Panc1 (cell line): Measurements from ENCODE around the gene RPL13. TPM values are rescaled to one million over a fixed set of nuclear protein-coding genes. Genes with fewer than 3 reads are reported as not detected.

Source experiments
- ATAC-seq: fragments of 200-7000 bp; cut with Tn5 transposase; 2 replicates; pipeline ENCODE4 v1.9.1; 2020; ENCODE audit warnings: mild to moderate bottlenecking, moderate library complexity
- BruUV-seq: library from RNA; stranded (reverse); fragments of 400-500 nt; replicated peaks from 2 replicates; lab custom pipeline; 2021; lab: Mats Ljungman, UMichigan
- CTCF ChIA-PET: fragments of 300-600 bp; sonication (Branson Sonifier 250); formaldehyde crosslinking; loops from one replicate; lab custom pipeline; 2022; ENCODE audit warnings: antibody characterized with exemption; lab: Charles Lee
- POLR2A ChIA-PET: fragments of 300-600 bp; sonication (Branson Sonifier 250); formaldehyde crosslinking; loops from one replicate; lab custom pipeline; 2022; ENCODE audit warnings: antibody characterized with exemption; lab: Charles Lee
- DNase-seq: peaks from one replicate; pipeline ENCODE4 v3.0.0-alpha.2; 2010; ENCODE audit warnings: low read depth, low spot score
- H3K27ac ChIP-seq: 2 replicates; pipeline ENCODE4 v1.5.1; 2011; ENCODE audit warnings: mild to moderate bottlenecking, low read length, inconsistent platforms
- H3K27me3 ChIP-seq: fragments of 200-500 bp; sonication (Bioruptor generic); 2 replicates; pipeline ENCODE4 v1.6.0; 2014; ENCODE audit warnings: low read length, inconsistent platforms; ENCODE audit not compliant: control insufficient read depth, insufficient read depth
- H3K36me3 ChIP-seq: fragments of 200-500 bp; sonication (Bioruptor generic); 2 replicates; pipeline ENCODE4 v1.5.1; 2014; ENCODE audit warnings: inconsistent platforms, mild to moderate bottlenecking, low read length, moderate library complexity; ENCODE audit not compliant: control insufficient read depth, insufficient read depth
- H3K4me1 ChIP-seq: 2 replicates; pipeline ENCODE4 v1.5.1; 2011; ENCODE audit warnings: inconsistent platforms, mild to moderate bottlenecking, low read length, moderate library complexity; ENCODE audit not compliant: control insufficient read depth, insufficient read depth
- H3K4me3 ChIP-seq, 2 experiments: 2 replicates each; pipeline ENCODE4 v1.5.1; 2011 to 2012; ENCODE audit warnings: low read depth in 2 of 2, low read length in 2 of 2, mild to moderate bottlenecking in 2 of 2, inconsistent platforms in 1 of 2, moderate library complexity in 1 of 2
- H3K9me3 ChIP-seq: fragments of 200-500 bp; sonication (Bioruptor generic); 2 replicates; pipeline ENCODE4 v1.5.1; 2014; ENCODE audit warnings: low read depth, mild to moderate bottlenecking, inconsistent platforms, low read length, moderate library complexity; ENCODE audit not compliant: control insufficient read depth, insufficient read depth
- POLR2AphosphoS5 ChIP-seq: IDR thresholded peaks from 2 replicates; pipeline ENCODE4 v1.6.1; 2012; ENCODE audit warnings: mild to moderate bottlenecking, low read depth, low read length, moderate library complexity
- REST ChIP-seq, 2 experiments: IDR thresholded peaks; 2 replicates each; pipeline ENCODE4 v1.6.1; 2011 to 2012; ENCODE audit warnings: low read depth in 2 of 2, control low read depth in 1 of 2, low read length in 1 of 2, mild to moderate bottlenecking in 1 of 2, moderate library complexity in 1 of 2; ENCODE audit not compliant: insufficient read depth in 1 of 2
- SIN3A ChIP-seq: IDR thresholded peaks from 2 replicates; pipeline ENCODE4 v1.6.1; 2012; ENCODE audit warnings: low read depth, mild to moderate bottlenecking, low read length, moderate library complexity, borderline replicate concordance; ENCODE audit not compliant: insufficient read depth
- TCF7L2 ChIP-seq: IDR thresholded peaks from 2 replicates; pipeline ENCODE4 v1.6.1; 2011; ENCODE audit warnings: mild to moderate bottlenecking, low read depth, low read length, inconsistent platforms
- in situ Hi-C: cut with HindIII; loops from 2 replicates; pipeline ENCODE4 v1.10.0; 2016; ENCODE audit warnings: low sequenced_read_pairs, low pct_unique_long_range_greater_than_20kb
- intact Hi-C: fragments of 100-400 bp; cut with micrococcal nuclease; formaldehyde crosslinking; loops from one replicate; pipeline ENCODE4 v1.10.0; 2022; ENCODE audit not compliant: unreplicated experiment
- total RNA-seq: library from RNA; stranded (reverse); gene quantifications from one replicate; pipeline ENCODE4 v1.2.1, GENCODE V29; 2021; ENCODE audit not compliant: unreplicated experiment
- TF ChIP-seq, protein P1 (sequence below): fragments of 450-650 bp; IDR thresholded peaks from 2 replicates; pipeline ENCODE4 v1.5.1; 2017; ENCODE audit warnings: mild to moderate bottlenecking

Gene RPL13
- total RNA-seq, 1 experiment from 2014 or later = 965 TPM

- Histone ChIP-seq H3K27me3 (no peaks in the 10 kb centered on the region), H3K9me3 (no peaks in the 10 kb centered on the region), H3K4me3 (no peak overlapping the region), H3K4me1 (no peaks in the 10 kb centered on the region), H3K36me3 (peaks cover 2% of the 10 kb centered on the region; the same call in 1 of the 2 replicates), H3K27ac (no peak overlapping the region)
- TF ChIP-seq SIN3A (no peak), POLR2AphosphoS5 (no peak), REST (IDR thresholded peaks at IDR 0.05; ENCODE audit: insufficient read depth in 1 of 2, low read depth in 2 of 2, low read length in 1 of 2) (no peak), TCF7L2 (no peak)
- TF ChIP-seq, protein P1, sequence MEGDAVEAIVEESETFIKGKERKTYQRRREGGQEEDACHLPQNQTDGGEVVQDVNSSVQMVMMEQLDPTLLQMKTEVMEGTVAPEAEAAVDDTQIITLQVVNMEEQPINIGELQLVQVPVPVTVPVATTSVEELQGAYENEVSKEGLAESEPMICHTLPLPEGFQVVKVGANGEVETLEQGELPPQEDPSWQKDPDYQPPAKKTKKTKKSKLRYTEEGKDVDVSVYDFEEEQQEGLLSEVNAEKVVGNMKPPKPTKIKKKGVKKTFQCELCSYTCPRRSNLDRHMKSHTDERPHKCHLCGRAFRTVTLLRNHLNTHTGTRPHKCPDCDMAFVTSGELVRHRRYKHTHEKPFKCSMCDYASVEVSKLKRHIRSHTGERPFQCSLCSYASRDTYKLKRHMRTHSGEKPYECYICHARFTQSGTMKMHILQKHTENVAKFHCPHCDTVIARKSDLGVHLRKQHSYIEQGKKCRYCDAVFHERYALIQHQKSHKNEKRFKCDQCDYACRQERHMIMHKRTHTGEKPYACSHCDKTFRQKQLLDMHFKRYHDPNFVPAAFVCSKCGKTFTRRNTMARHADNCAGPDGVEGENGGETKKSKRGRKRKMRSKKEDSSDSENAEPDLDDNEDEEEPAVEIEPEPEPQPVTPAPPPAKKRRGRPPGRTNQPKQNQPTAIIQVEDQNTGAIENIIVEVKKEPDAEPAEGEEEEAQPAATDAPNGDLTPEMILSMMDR = no peak
- intact Hi-C loops = no loop called here
- no TSS peak for BruUV-seq
- CTCF ChIA-PET = no interaction called here
- ATAC-seq (no peak), DNase-seq (no peak)
- in situ Hi-C loops = no loop called here
- POLR2A ChIA-PET = no interaction called here
Measured at GRCh38 chr16:89554343-89554742, 6.1 kb upstream of the RPL13 start.

DNA sequence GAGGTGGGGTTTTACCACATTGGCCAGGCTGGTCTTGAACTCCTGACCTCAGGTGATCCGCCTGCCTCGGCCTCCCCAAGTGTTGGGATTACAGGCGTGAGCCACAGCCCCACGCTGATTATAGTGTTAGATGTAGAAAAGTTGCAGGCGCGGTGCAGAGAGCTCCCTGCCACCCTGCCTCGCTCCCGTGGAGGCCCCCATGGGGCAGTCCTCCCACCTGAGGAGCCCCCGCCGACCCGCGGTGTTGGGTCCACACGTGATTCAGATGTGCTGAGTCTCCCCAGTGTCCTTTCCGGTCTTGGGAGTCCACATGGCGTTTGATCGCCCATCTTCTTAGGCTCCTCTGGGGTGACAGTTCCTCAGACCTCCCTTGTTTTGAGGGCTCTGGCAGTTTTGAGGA is 5.2 kb upstream of the RPL13 start:
- BruUV-seq = no TSS peak
- CTCF ChIA-PET = no interaction called here
- no peak for DNase-seq
- H3K27ac ChIP-seq = no peak overlapping the region
- POLR2A ChIA-PET = no interaction called here
- no peaks in the 10 kb centered on the region for H3K4me1 ChIP-seq
- in situ Hi-C loops (no loop called here), intact Hi-C loops (no loop called here)
- no peak for ATAC-seq
- no peaks in the 10 kb centered on the region for H3K27me3 ChIP-seq
- peaks cover 7% of the 10 kb centered on the region for H3K36me3 ChIP-seq
- no peaks in the 10 kb centered on the region for H3K9me3 ChIP-seq
- no peak overlapping the region for H3K4me3 ChIP-seq
- TF ChIP-seq REST (IDR thresholded peaks at IDR 0.05; ENCODE audit: insufficient read depth in 1 of 2, low read depth in 2 of 2, low read length in 1 of 2) (no peak), TCF7L2 (no peak), SIN3A (no peak), POLR2AphosphoS5 (no peak)
- TF ChIP-seq, protein P1 = no peak
